ENCODE data around the gene GLMN. TPM values are rescaled to one million over a fixed set of nuclear protein-coding genes. Genes with fewer than 3 reads are reported as not detected.

The GLMN gene
- total RNA-seq, 1 donor from 2014 or later = 13.0 TPM

DNA sequence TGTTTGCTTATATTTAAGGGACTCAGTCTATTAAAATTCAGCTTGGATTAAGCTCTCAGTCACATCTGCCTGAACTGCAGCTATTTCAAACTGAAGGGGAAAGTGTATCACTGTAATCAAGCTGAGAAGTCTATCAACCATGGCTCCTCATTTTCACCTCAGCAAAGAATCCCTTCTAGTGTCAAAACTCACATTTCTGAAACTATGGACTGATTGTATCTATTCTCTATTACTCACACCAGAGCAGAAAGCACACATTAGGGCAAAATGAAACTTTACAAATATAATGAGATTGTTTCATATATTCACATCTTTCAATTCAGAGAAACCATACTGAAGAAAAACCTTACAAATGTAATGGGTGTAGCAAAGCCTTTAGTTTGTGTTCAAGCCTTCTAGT is 95.7 kb downstream of the GLMN start:
- H3K27ac ChIP-seq (ENCODE audit: low read depth, low read length) = no peak overlapping the region
- no peaks in the 10 kb centered on the region for H3K27me3 ChIP-seq (ENCODE audit: control insufficient read depth in 3 of 3, insufficient read depth in 3 of 3, low read length in 3 of 3)
- no peaks in the 10 kb centered on the region for H3K9me3 ChIP-seq (ENCODE audit: control insufficient read depth in 3 of 3, low read length in 3 of 3)
- H3K4me1 ChIP-seq (ENCODE audit: control insufficient read depth in 3 of 3, insufficient read depth in 3 of 3, low read length in 3 of 3) = no peaks in the 10 kb centered on the region
- no peak overlapping the region for H3K9ac ChIP-seq (ENCODE audit: low read depth in 1 of 3, low read length in 3 of 3)
- no peaks in the 10 kb centered on the region for H3K36me3 ChIP-seq (ENCODE audit: control insufficient read depth in 3 of 3, insufficient read depth in 3 of 3, low read length in 3 of 3)
- no peak overlapping the region for H3K4me3 ChIP-seq (ENCODE audit: low read length in 3 of 3)

DNA sequence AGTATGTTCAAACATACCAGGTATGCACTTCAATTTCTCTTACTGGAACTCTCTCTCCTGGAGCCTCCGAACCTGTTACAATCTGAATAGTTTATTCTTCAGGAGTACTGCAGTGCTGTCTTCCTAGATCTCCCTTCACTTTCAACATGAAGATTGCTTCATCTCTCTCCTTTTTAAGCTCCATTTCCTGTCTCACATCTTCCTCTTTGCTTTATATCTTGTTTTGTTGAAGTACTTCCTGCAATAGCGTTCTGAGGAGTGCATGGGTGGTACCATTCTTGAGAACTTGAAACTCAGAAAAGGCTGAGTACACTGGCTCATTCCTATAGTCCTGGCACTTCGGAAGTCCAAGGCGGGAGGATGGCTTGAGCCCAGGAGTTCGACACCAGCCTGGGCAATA is 96.8 kb downstream of the GLMN start:
- no peak overlapping the region for H3K9ac ChIP-seq (ENCODE audit: low read depth in 1 of 3, low read length in 3 of 3)
- H3K27ac ChIP-seq (ENCODE audit: low read depth, low read length) = no peak overlapping the region
- no peaks in the 10 kb centered on the region for H3K36me3 ChIP-seq (ENCODE audit: control insufficient read depth in 3 of 3, insufficient read depth in 3 of 3, low read length in 3 of 3)
- no peak overlapping the region for H3K4me3 ChIP-seq (ENCODE audit: low read length in 3 of 3)
- no peaks in the 10 kb centered on the region for H3K27me3 ChIP-seq (ENCODE audit: control insufficient read depth in 3 of 3, insufficient read depth in 3 of 3, low read length in 3 of 3)
- no peaks in the 10 kb centered on the region for H3K4me1 ChIP-seq (ENCODE audit: control insufficient read depth in 3 of 3, insufficient read depth in 3 of 3, low read length in 3 of 3)
- no peaks in the 10 kb centered on the region for H3K9me3 ChIP-seq (ENCODE audit: control insufficient read depth in 3 of 3, low read length in 3 of 3)

Other genes starting within 250 kb of the GLMN start
- gene SETSIP, start 223.6 kb downstream of the GLMN start, total RNA-seq = not detected
- 1.6 TPM for gene BTBD8, start 218.6 kb downstream of the GLMN start, total RNA-seq
- gene C1orf146, start 81.1 kb downstream of the GLMN start, total RNA-seq = not detected
- gene RPAP2, start 72 bp upstream of the GLMN start, total RNA-seq = 31.8 TPM
- gene GFI1, start 187.9 kb upstream of the GLMN start, total RNA-seq = 0.52 TPM